Cortex of kidney (tissue), 1 donor: ENCODE measurements around the gene GALNT2.
A peak's percentile ranks its signal among the peaks of the same experiment; 100 is the strongest.

Source experiments
- DNase-seq: peaks from one replicate; lab custom pipeline; 2025; lab: John Stamatoyannopoulos, UW

GALNT2 gene

GRCh38 chr1:230066466-230067404 is at the start of gene GALNT2:
Gene GALNT2 (plus strand): TSS chr1:230067238. CDS start chr1:230067281, 43 bp downstream.
- peak; percentile 44 for DNase-seq

GRCh38 chr1:230020451-230020850 is 46.6 kb upstream of the GALNT2 start:
- DNase-seq, result no peak

DNA sequence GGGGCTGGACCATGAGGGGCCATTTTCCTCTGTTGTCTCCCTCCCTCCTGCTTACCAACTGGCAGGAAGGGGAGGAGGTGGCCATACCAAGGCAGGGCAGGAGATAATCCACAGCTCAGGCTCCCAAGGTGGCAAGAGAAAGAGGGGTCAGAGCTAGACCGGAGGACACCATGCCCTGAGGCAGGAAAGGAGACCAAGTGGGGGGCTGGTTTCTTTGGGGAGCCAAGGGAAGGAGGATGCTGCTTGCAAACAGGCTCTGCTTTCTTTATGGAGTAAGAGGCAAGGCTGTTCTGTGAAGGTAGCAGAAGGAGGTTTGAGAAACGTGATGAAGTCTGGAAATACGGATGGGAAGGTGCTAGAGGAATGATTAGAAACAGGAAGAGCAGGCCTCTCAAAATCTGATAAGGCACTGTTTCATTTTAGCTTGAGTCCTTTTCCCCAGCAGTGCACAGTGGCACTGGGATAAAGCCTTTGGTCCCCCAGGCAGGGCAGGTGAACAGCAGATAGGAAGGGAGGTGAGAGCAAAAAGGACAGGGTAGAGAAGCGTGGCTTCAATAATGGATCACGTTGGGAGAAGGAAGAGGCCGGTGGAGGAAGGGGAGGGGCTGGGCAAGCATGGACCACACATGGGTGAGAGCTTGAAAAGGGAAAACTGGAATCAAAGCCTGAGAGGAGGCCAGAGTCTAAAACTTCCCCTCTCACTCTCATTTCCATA is 44.2 kb upstream of the GALNT2 start:
- DNase-seq, result no peak

DNA sequence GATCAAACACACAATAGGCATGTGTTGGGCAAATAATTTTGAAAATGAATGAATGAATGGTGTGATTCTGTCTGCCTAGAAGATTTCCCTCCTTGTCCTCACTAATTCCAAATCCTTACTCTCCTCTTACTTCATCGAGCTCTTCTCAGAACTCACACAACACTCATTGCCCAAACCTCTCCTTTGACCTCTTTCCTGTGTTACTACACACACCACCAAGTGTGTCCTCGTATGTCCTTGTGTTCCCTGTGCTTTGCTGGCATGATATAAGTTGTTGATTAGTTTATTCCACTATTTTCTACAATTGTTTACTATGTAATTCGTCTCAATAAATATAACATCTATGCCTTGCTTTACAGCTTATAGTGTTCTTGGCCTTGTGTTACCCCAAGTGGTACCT is 41.4 kb upstream of the GALNT2 start:
- no peak for DNase-seq

GRCh38 chr1:230026139-230026538 is 40.9 kb upstream of the GALNT2 start:
- no peak for DNase-seq

DNA sequence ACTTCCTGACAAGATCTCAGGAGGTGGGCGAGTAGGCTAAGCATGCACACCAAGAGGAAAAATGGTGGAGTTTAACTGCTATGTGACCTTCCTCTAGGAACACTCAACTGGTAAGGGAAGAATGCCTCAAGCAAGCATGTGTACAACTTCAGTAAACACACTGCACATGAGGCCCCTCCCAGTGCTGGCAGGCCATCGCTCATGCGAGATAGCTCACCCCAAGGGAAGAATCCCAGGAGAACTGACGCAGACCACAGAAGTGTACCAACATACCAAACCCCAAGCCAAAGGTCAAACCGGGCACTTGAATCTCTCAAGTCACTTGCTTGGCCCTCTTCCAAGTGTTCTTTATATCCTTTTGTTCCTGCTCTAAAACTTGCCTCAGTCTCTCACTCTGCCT is 40.5 kb upstream of the GALNT2 start:
- no peak for DNase-seq

GRCh38 chr1:230028602-230029223 is 38.3 kb upstream of the GALNT2 start:
- DNase-seq, result no peak

DNA sequence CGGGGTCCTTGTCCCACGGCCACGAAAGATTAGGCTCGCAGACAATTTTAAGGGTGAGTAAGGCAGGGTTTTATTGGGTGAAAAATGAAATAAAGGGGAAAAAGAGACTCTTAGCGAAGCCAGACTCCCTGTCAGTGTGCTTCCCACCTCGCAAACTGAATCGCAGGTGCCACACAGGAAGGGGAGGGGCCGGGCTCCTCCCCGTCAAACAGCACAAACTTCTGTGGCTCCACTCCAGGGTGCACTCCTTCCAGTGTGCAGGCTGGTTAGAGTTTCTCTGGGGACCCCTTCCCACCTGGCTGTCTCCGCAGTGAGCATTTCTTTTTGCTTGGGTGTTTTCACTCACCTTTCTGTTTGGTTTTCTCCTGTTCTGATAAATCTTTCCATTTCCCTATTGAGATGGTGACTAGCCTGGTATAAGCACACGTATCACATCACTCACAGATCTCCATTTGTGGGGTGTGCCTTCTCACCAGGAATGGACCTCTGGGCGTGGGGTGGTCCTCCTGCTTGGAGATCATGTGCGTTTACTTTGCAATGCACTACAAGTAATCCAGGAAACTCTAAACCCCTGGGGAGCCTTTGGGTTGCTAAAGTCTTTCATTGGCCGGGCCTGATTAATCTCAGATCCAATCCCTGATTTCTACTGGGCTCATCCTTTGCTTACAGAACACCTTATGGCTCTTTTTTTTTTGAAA is 37.6 kb upstream of the GALNT2 start:
- no peak for DNase-seq

- no peak for DNase-seq
Measured at GRCh38 chr1:230030122-230030821, 36.8 kb upstream of the GALNT2 start.

GRCh38 chr1:230031131-230031530 is 35.9 kb upstream of the GALNT2 start:
- no peak for DNase-seq

- DNase-seq, result no peak
Measured at GRCh38 chr1:230032516-230033281, 34.3 kb upstream of the GALNT2 start.

DNA sequence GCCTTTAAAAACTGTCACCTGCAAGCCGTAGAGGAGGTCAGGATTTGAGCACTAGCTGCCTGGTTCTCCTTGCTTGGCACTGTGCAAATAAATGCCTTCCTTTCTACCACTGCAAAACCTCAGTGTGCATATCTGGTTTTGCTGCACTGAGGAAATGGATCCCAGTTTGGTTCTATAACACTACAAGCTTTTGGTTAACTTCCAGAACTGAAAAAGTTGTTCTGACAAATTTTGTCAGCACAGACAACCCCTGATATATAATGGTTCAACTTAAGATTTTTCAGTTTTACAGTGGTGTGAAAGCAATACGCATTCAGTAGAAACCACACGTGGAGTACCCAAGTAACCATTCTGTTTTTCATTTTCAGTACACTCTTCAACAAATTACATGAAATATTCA is 29.8 kb upstream of the GALNT2 start:
- DNase-seq, result no peak

DNA sequence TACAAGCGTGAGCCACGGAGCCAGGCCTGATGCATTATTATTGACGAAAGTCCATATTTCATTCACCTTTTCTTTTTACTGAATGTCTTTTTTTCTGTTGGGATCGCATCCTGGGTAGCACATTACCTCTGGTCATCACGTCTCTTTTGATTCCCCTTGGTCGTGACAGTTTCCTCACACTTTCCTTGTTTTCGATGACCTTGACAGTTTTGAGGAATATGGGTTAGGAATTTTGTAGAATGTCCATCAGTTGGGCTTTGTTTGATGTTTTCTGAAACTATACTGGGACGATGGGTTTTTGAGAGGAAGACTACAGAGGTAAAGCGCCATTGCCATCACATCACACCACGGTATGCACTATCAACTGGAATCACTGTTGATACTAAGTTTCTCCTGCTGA is 26.6 kb upstream of the GALNT2 start:
- no peak for DNase-seq

DNA sequence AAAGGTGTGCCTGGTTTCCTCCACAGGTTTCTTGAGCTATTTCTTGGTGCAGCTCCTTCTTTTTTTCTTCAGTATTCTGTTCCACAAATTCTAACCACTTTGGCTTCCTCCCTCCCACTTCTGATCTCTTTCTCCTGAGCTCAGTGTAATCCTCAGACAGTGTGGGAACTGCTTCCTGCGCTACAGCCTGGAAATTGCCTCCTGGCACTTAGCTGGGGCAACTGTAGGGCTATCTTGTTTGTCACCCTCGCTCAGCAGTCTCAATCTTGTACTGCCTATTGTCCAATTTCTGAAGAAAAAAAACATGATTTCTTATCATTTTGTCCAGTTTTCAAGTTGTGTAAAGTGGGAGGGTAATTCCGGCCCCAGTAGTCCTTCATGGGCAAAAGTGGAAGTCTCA is 24.0 kb upstream of the GALNT2 start:
- DNase-seq, result no peak

- no peak for DNase-seq
Measured at GRCh38 chr1:230044729-230045128, 22.3 kb upstream of the GALNT2 start.

DNA sequence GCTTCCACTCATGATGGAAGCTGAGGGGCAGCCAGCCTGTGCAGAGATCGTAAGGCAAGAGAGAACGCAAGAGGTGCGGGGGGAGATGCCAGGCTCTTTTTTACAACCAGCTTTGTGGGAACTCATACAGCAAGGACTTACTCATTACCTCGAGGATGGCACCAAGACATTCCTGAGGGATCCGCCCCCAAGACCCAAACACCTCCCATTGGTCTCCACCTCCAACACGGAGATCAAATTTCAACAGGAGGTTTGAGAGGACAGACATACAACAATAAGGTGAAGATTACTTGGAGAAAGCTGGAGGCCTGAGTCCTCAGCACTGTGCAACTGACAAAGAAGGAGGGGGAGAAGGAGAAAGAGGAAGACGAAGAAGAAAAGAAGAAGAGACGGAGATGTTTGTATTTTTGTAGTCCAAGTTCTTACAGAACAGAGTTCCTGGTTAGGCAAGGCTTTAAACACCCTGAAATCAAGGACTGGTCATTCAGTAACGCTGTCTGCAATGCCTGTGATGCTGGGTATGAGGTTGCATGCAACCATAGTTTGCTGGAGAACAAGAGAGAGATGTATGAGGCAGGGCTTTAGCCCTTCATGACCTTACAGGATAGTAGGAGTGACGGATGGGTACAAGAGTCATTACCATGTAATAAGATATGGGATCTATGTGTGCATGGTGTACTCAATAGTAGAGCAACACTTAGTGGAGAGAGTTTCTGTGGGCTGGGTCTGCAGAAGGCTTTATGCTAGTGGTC is 19.7 kb upstream of the GALNT2 start:
- DNase-seq, result no peak

GRCh38 chr1:230048322-230048721 is 18.7 kb upstream of the GALNT2 start:
- DNase-seq, result no peak

GRCh38 chr1:230048922-230049321 is 18.1 kb upstream of the GALNT2 start:
- DNase-seq, result no peak

- DNase-seq, result no peak
Measured at GRCh38 chr1:230049731-230050130, 17.3 kb upstream of the GALNT2 start.
